OCI-M1 (cell line): ENCODE data around the gene CDH23.

Source experiments
- DNase-seq: peaks from one replicate; lab custom pipeline; 2025; lab: John Stamatoyannopoulos, UW

The CDH23 gene

DNA sequence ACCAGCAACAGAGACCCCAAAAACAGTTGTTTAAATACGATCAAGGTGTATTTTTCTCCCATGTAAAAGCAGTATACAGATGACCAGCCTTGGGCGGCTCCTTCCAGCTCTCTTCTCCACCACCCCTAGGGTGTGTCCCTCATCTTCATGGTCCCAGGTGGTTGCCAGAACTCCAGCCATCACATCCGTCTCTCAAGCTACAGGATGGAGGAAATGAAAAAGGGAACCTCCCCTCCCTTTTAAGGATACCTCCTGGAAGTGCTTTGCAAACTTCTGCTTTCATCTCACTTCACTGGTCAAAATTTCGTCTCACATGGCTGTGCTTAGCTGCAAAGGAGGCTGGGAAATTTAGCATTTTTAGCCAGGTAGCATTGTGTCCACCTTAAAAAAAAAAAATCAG is 263.6 kb downstream of the CDH23 start:
- DNase-seq = no peak

DNA sequence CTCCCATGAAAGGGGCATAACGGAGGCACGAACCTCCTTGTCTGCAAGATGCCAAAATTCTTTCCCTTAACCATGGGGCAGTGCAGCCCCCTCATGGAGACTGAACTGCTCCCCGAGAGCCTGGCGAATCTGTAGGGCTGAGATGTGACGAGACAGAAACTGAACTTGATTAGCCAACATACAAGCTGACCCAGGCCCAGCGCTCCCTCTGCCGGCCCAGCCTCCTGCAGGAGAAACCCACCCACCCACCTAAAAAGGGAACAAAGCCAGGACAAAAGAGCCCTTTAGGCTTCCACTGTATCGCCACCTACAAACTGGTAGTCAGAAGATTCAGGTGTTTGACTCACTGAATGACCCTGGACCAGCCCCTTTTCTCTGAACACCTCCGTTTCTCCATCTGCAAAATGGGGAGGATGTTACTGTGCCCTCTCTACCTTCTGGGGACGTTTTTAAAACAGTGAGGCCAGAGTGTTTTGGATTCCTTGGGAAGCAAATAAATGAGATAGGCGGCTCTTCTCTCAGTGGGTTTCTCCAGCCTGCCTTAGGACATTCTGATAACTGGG is 264.4 kb downstream of the CDH23 start:
- no peak for DNase-seq

DNA sequence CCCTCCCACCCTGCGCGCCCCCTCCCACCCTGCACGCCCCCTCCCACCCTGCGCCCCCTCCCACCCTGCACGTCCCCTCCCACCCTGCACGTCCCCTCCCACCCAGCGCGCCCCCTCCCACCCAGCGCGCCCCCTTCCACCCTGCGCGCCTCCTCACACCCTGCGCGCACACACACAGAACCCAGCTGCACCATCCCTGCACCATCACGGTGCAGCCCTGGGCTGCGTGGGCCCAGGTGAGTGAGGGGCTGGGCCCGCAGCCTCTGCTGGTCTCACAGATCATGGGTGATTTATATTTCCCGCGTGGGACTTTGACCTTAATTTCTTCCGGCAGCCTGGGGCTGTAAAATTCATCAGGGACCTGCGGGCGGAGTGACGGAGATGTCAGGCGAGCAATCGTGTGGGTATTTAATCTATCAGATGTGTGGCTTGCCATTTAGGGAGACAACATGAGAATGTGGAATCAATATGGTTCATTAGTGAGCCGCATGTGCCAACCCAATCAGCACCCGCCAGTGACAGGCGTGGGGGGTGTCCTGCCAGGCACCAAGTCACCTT is 265.1 kb downstream of the CDH23 start:
- no peak for DNase-seq

DNA sequence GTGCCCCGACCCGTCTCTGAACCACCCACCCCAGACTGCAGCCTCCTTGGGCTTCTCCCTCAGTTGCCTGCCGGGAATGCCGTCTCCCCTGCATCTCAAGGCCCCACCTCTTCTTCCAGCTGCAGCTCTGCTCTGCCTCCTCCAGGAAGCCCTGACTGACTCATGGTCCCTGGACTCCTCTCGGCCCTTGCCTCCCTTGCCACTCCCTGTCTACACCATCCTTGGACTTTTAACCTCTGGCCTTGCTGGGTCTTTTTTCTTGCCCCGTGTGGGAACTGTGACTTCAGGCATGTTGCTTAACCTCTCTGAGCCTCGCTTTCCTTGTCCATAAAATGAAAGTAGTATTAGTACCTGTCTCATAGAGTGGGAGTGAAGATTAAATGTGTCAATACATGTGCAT is 266.6 kb downstream of the CDH23 start:
- DNase-seq = no peak

DNA sequence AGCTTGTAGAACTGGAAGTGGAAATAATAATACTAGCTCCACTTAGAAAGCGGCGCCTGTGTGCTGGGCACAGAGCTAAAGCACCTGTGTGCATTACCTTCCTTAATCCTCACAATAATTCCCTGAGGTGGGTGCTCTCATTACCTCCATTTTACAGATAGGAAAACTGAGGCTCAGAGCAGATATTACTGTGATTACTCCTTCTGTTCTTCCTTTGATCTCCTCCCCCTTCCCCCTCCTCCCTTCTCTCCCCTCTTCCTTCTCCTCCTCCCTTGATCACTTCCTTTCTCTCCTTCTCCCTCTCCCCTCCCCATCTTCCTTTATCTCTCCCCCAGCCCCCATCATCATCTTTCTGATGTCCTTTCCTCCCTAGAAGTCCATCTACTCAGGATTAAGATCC is 267.9 kb downstream of the CDH23 start:
- no peak for DNase-seq

- no peak for DNase-seq
Measured at GRCh38 chr10:71665456-71665855, 268.7 kb downstream of the CDH23 start.

DNA sequence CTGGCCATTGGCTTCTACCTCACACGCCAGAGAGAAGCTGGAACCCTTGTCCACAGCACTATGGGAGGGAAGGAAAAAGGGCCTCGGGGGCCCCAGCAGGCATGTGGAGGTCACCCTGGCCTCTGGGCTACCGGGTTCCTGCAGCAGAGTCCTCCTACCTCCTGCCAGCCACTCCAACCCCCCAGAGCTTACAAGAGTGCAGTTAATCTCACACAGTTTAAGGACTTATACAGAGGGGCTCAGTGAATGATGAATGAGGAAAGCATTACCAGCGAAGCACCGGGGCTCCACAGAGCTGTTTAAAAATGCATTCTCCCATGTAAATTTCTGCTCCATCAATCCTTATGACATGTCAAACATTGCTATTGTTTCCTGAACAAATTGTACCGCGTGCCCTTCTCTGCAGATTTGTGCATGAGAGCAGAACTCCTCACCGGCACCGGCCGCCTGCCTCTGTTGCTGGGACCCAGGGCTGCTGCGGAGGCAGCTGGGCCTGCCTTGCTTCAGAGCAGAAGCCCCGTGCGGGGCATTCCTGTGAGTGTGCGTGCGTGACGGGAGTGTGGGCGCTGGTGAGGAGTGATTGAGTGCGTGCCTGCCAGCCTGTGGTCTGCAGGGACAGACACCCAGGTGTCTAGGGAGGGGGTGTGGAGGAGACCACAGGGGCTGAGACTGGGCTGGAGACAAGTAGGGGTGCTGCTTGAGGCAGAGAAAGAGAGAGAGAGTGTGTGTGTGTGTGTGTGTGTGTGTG is 270.1 kb downstream of the CDH23 start:
- no peak for DNase-seq

GRCh38 chr10:71667387-71667752 is 270.6 kb downstream of the CDH23 start:
- no peak for DNase-seq

- no peak for DNase-seq
Measured at GRCh38 chr10:71671994-71672946, 275.6 kb downstream of the CDH23 start.

DNA sequence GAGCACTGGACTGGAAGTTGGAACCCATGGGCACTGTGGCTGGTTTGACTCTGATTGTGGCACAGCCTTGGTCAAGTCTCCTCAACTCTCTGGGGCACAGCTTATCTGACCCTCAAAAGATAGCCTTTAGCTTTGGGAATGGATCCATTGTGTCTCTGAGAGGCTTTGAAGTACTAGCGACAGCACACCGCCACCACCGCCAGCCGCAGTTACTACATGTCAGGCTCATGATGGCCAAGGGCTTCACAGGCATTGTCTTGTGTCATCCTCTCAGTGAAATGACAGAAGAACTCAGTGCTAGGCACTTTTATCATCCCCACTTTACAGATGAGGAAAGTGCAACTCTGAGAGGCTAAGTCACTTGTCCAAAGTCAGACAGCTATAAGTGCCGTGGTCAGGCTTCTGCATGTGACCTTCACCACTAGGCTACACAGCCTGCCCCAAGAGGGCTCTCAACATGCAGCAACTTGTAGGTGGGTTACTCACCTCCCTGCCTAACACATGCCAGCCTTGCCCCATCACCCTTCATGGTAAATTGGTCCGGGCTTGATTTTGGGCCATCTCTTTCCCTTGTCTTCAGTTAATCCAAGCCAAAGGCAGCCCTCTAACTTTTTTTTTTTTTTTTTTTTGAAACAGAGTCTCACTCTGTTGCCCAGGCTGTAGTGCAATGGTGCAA is 278.7 kb downstream of the CDH23 start:
- no peak for DNase-seq

- no peak for DNase-seq
Measured at GRCh38 chr10:71677261-71677660, 280.5 kb downstream of the CDH23 start.

DNA sequence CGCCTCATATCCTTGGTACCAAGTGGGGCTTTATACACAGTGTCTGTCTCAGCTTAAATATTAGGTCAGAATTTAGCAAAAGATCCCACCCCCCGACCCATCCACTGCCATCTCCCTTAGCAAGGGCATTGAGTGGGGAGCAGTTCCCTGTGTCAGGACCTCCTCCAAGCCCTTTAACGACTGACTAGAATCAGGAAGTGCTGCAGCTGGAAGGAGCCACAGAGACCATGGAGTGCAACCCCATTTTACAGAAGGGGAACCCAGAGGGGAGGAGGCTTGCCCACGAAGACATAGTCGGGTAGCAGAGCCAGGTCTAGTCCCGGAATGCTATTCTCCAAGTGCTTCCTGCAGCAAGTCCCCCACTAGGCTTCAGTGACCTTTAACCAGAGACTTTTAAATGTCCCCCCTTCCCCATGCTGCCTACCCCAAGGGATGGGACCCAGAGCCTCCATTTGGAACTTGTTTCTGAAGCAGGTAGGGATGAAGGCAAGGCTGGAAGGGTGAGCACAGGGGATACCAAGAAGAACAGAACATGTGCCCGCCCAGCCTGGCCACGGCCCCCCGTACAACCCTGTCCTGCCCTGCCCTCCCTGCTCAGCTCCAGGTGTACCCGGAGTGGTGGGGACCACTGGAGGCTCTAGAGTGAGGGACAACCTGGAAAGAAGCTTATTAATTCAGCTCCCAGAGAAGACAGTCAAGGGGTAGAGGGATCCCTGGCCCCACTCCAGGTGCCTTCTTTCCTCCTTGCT is 281.5 kb downstream of the CDH23 start:
- no peak for DNase-seq

DNA sequence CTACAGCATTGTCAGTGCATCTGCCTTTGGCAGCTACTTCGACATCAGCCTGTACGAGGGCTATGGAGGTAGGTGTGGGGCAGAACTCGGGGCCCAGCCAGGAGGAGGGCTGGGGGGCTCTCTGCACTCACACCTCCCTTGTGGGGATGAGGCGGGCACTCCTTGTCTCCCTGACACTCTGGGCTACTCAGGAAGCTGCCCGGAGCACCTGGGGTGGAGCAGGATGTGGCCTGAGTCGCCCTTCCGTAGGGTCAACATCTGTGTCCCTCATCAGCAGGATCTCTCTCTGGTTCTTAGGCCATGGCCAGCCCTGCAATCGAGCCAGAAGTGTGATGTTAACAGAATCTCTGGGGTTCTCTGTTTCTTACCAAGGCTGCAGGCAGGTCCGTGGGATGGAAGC is 282.7 kb downstream of the CDH23 start:
- no peak for DNase-seq

DNA sequence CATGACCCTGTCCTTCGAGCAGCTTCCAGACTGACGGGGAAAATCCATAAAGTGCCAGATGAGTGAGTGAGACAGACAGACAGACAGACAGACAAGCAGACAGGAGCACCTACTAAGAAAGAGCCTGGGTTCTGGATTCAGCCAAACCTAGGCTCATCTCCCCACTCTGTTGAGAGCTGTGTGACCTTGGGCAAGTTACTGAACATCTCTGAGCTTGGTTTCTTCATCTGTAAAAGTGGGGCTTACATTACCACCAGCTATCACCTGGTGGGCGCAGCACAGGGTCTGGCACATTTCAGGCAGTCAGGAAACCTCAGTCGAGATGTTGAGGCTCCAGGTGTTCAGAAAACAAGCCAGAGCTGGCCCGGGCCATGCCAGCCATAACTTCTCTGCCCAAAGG is 285.3 kb downstream of the CDH23 start:
- DNase-seq = no peak

- DNase-seq = no peak
Measured at GRCh38 chr10:71683301-71683700, 286.6 kb downstream of the CDH23 start.

GRCh38 chr10:71684356-71685173 is 287.8 kb downstream of the CDH23 start:
- peak; percentile 51 for DNase-seq

DNA sequence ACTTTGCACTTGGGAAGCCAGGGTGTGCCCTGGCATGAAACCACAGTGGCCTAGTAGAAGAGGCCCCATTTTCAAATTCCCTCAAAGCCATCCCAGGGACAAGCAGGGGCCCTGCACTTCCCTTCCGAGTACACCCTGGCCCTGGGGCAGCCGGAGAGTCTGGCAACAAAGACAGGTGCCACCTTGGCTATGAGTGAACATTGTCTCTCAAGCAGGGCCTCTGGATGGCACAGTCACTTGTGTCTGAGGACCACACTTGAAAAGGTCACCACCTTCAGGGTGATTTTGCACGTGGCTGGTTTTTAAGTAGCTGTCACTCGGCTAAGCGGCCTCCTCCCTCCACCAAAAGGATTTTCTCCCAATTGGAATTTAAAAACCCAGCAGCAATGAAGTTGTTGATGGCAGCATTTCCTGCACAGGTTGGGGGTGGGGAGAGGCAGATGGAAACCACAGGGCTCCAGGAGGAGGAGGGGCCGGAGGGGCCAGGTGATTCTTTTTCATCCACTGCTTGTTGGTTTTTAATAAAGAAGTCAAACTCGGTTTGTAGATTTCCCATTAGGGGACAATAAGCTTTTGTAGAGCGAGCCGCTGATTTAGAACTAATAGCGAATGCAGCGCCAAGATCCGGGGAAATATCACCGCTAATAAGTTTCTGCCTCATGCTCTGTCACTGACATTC is 289.0 kb downstream of the CDH23 start:
- no peak for DNase-seq

- DNase-seq = no peak
Measured at GRCh38 chr10:71687077-71687476, 290.4 kb downstream of the CDH23 start.

- DNase-seq = no peak
Measured at GRCh38 chr10:71687480-71687879, 290.8 kb downstream of the CDH23 start.

GRCh38 chr10:71688256-71688655 is 291.5 kb downstream of the CDH23 start:
- DNase-seq = no peak
